Spleen (tissue), 7 donors: ENCODE results near the gene PLXND1.

Experiments used
- CTCF ChIP-seq, 11 experiments: fragments of 200-600 bp in 7 of 11; fragments of 450-650 bp in 4 of 11; sonication (generic) in 4 of 11; IDR thresholded peaks in 8 of 11; conservative IDR thresholded peaks in 3 of 11; 1 replicate in 7 of 11; 2 replicates in 4 of 11; pipeline versions ENCODE4 v1.4.0 to v1.8.0; 2016 to 2021; ENCODE audit warnings: antibody characterized with exemption in 11 of 11, inconsistent platforms in 4 of 11, mild to moderate bottlenecking in 1 of 11
- POLR2A ChIP-seq, 3 donors: fragments of 450-650 bp; IDR thresholded peaks; one replicate each; pipeline ENCODE4 v1.5.1; 2017; ENCODE audit warnings: antibody characterized with exemption in 3 of 3, mild to moderate bottlenecking in 1 of 3
- donor health status: DM: no; HTN: no; CAD: no; lungs with moderate emphysema.
- donor health status: DM: no; HTN: no; CAD: no.
- donor health status: DM: no; HTN: no; CAD: no.

- TF ChIP-seq CTCF (IDR thresholded peaks at IDR 0.05 in 8 of 11, conservative IDR thresholded peaks at IDR 0.05 in 3 of 11) (no peak), POLR2A (IDR thresholded peaks at IDR 0.05) (no peak)
Measured at GRCh38 chr3:129571605-129572547, 34.6 kb downstream of the PLXND1 start.
